ENCODE measurements around the gene KIF2A.

Gene KIF2A

GRCh38 chr5:62312036-62312435, 6.0 kb downstream of the KIF2A start:
- Histone ChIP-seq H3K9ac (no peak overlapping the region), H3K27ac (no peak overlapping the region)
- TF ChIP-seq CTCF (IDR thresholded peaks at IDR 0.05), result no peak

GRCh38 chr5:62312674-62313073, 6.7 kb downstream of the KIF2A start:
- H3K79me2 ChIP-seq, result peaks cover 41% of the 10 kb centered on the region
- no peaks in the 10 kb centered on the region for H3K36me3 ChIP-seq (ENCODE audit: control insufficient read depth, insufficient read depth, low read length)
- no peak overlapping the region for H3K27ac ChIP-seq
- no peak overlapping the region for H3K9ac ChIP-seq
- H3K9me3 ChIP-seq (ENCODE audit: control insufficient read depth, low read length), result no peaks in the 10 kb centered on the region
- no peak for TF ChIP-seq CTCF (IDR thresholded peaks at IDR 0.05)
- H3K4me2 ChIP-seq (ENCODE audit: low read length), result no peak overlapping the region
- no peak overlapping the region for H2AFZ ChIP-seq
- no peaks in the 10 kb centered on the region for H3K27me3 ChIP-seq (ENCODE audit: control insufficient read depth, insufficient read depth, low read length)
- H3K4me1 ChIP-seq, result no peaks in the 10 kb centered on the region
- H3K4me3 ChIP-seq (ENCODE audit: low read depth, low read length), result no peak overlapping the region

More at GRCh38 chr5:62312036-62312435, 6.0 kb downstream of the KIF2A start:
- Histone ChIP-seq H3K4me3 (ENCODE audit: low read depth, low read length) (no peak overlapping the region), H3K4me2 (ENCODE audit: low read length) (no peak overlapping the region), H3K79me2 (peaks cover 40% of the 10 kb centered on the region), H3K9me3 (ENCODE audit: control insufficient read depth, low read length) (no peaks in the 10 kb centered on the region), H3K4me1 (no peaks in the 10 kb centered on the region), H3K36me3 (ENCODE audit: control insufficient read depth, insufficient read depth, low read length) (no peaks in the 10 kb centered on the region), H3K27me3 (ENCODE audit: control insufficient read depth, insufficient read depth, low read length) (no peaks in the 10 kb centered on the region), H2AFZ (no peak overlapping the region)

GRCh38 chr5:62314213-62314830, 8.3 kb downstream of the KIF2A start:
- Histone ChIP-seq H3K4me1 (no peaks in the 10 kb centered on the region), H2AFZ (no peak overlapping the region), H3K27ac (no peak overlapping the region), H3K4me3 (ENCODE audit: low read depth, low read length) (no peak overlapping the region), H3K4me2 (ENCODE audit: low read length) (no peak overlapping the region), H3K9me3 (ENCODE audit: control insufficient read depth, low read length) (no peaks in the 10 kb centered on the region), H3K27me3 (ENCODE audit: control insufficient read depth, insufficient read depth, low read length) (no peaks in the 10 kb centered on the region), H3K9ac (no peak overlapping the region), H3K36me3 (ENCODE audit: control insufficient read depth, insufficient read depth, low read length) (no peaks in the 10 kb centered on the region), H3K79me2 (peaks cover 35% of the 10 kb centered on the region)
- no peak for TF ChIP-seq CTCF (IDR thresholded peaks at IDR 0.05)

GRCh38 chr5:62315376-62316175, 9.6 kb downstream of the KIF2A start:
- Histone ChIP-seq H3K79me2 (peaks cover 28% of the 10 kb centered on the region), H3K27me3 (ENCODE audit: control insufficient read depth, insufficient read depth, low read length) (no peaks in the 10 kb centered on the region), H3K9ac (no peak overlapping the region), H3K27ac (no peak overlapping the region), H3K36me3 (ENCODE audit: control insufficient read depth, insufficient read depth, low read length) (no peaks in the 10 kb centered on the region), H3K9me3 (ENCODE audit: control insufficient read depth, low read length) (no peaks in the 10 kb centered on the region), H2AFZ (no peak overlapping the region), H3K4me2 (ENCODE audit: low read length) (no peak overlapping the region), H3K4me3 (ENCODE audit: low read depth, low read length) (no peak overlapping the region), H3K4me1 (no peaks in the 10 kb centered on the region)
- no peak for TF ChIP-seq CTCF (IDR thresholded peaks at IDR 0.05)
